ENCODE measurements around the gene CYP27B1. TPM values are rescaled to one million over a fixed set of nuclear protein-coding genes. Genes with fewer than 3 reads are reported as not detected.

Gene CYP27B1
- total RNA-seq, 1 donor from 2014 or later: not detected

- H3K36me3 ChIP-seq: peaks cover 63% of the 10 kb centered on the region
- TF ChIP-seq CTCF (IDR thresholded peaks at IDR 0.05; ENCODE audit: borderline replicate concordance): no peak
- H3K27me3 ChIP-seq (ENCODE audit: low read depth): peaks cover 10% of the 10 kb centered on the region
- intact Hi-C loops (cut with micrococcal nuclease): no loop called here
- no peak for DNase-seq
- H3K4me1 ChIP-seq: no peaks in the 10 kb centered on the region
- no peak overlapping the region for H3K27ac ChIP-seq (replicated peaks)
- H3K4me3 ChIP-seq: no peak overlapping the region
- H3K9me3 ChIP-seq (replicated peaks): no peaks in the 10 kb centered on the region
Observed at GRCh38 chr12:57719777-57720605, 46.9 kb downstream of the CYP27B1 start.

DNA sequence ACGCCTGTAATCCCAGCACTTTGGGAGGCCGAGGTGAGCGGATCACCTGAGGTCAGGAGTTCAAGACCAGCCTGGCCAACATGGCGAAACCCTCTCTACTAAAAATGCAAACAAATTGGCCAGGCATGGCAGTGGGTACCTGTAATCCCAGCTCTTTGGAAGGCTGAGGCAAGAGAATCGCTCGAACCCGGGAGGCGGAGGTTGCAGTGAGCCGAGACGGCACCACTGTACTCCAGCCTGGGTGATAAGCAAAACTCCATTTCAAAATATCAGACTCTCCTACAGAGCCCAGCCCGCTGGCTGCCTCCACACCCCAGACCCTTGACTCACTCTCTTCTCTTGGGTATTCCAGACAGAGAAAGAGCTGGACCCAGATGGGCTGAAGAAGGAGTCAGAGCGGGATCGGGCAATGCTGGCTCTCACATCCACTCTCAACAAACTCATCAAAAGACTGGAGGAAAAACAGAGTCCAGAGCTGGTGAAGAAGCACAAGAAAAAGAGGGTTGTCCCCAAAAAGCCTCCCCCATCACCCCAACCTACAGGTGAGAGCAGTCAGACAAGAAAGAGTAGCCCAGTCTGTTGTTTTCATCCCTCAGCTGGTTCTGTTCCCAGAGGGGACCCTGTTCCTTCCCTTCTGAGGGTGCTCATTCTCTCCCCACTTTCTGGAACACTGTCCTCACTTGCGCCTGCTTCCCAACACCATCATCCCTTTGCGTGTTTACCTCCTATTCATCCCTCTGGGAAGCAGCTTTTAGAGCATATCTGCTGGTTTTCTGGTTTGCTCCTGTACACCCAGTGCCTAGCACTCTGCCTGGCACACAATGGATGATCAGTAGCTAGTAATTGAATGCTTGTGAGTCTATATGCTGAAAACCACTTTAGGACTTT is 48.0 kb downstream of the CYP27B1 start:
- Histone ChIP-seq H3K27ac (replicated peaks) (no peak overlapping the region), H3K4me1 (no peaks in the 10 kb centered on the region), H3K36me3 (peaks cover 69% of the 10 kb centered on the region), H3K9me3 (replicated peaks) (no peaks in the 10 kb centered on the region), H3K27me3 (ENCODE audit: low read depth) (peaks cover under 1% of the 10 kb centered on the region), H3K4me3 (no peak overlapping the region)
- intact Hi-C loops (cut with micrococcal nuclease): no loop called here
- DNase-seq: no peak
- no peak for TF ChIP-seq CTCF (IDR thresholded peaks at IDR 0.05; ENCODE audit: borderline replicate concordance)

GRCh38 chr12:57717846-57718640 is 48.8 kb downstream of the CYP27B1 start:
- Histone ChIP-seq H3K4me3 (no peak overlapping the region), H3K36me3 (peaks cover 69% of the 10 kb centered on the region), H3K27ac (replicated peaks) (no peak overlapping the region), H3K27me3 (ENCODE audit: low read depth) (no peaks in the 10 kb centered on the region), H3K4me1 (no peaks in the 10 kb centered on the region), H3K9me3 (replicated peaks) (no peaks in the 10 kb centered on the region)
- intact Hi-C loops (cut with micrococcal nuclease): no loop called here
- no peak for DNase-seq
- TF ChIP-seq CTCF (IDR thresholded peaks at IDR 0.05; ENCODE audit: borderline replicate concordance): no peak

- intact Hi-C loops (cut with micrococcal nuclease): no loop called here
- Histone ChIP-seq H3K9me3 (replicated peaks) (no peaks in the 10 kb centered on the region), H3K4me3 (no peak overlapping the region), H3K27ac (replicated peaks) (no peak overlapping the region), H3K27me3 (ENCODE audit: low read depth) (no peaks in the 10 kb centered on the region), H3K4me1 (no peaks in the 10 kb centered on the region), H3K36me3 (peaks cover 75% of the 10 kb centered on the region)
- DNase-seq: no peak
- no peak for TF ChIP-seq CTCF (IDR thresholded peaks at IDR 0.05; ENCODE audit: borderline replicate concordance)
Observed at GRCh38 chr12:57717131-57717530, 49.7 kb downstream of the CYP27B1 start.

GRCh38 chr12:57716305-57716704 is 50.6 kb downstream of the CYP27B1 start:
- Histone ChIP-seq H3K27ac (replicated peaks) (no peak overlapping the region), H3K4me1 (no peaks in the 10 kb centered on the region), H3K27me3 (ENCODE audit: low read depth) (no peaks in the 10 kb centered on the region), H3K4me3 (no peak overlapping the region), H3K9me3 (replicated peaks) (no peaks in the 10 kb centered on the region), H3K36me3 (peaks cover 78% of the 10 kb centered on the region)
- TF ChIP-seq CTCF (IDR thresholded peaks at IDR 0.05; ENCODE audit: borderline replicate concordance): no peak
- intact Hi-C loops (cut with micrococcal nuclease): no loop called here
- no peak for DNase-seq
